Lower lobe of right lung (tissue), 2 donors: ENCODE data around the gene ABCC1. TPM values are rescaled to one million over a fixed set of nuclear protein-coding genes. Genes with fewer than 3 reads are reported as not detected.

Experiments used
- ATAC-seq, 2 donors: fragments of 200-7000 bp; cut with Tn5 transposase; one replicate each; pipeline ENCODE4 v1.9.1; 2020 to 2022; ENCODE audit warnings: mild to moderate bottlenecking in 2 of 2, moderate library complexity in 2 of 2
- DNase-seq: peaks from one replicate; pipeline ENCODE4 v3.0.0-alpha.2; 2020
- H3K27ac ChIP-seq: fragments of 200-600 bp; one replicate; pipeline ENCODE4 v1.8.0; 2022
- H3K27me3 ChIP-seq: fragments of 200-600 bp; one replicate; pipeline ENCODE4 v1.8.0; 2022; ENCODE audit warnings: low read depth
- H3K36me3 ChIP-seq: fragments of 200-600 bp; one replicate; pipeline ENCODE4 v1.8.0; 2022; ENCODE audit warnings: mild to moderate bottlenecking
- H3K4me1 ChIP-seq: fragments of 200-600 bp; one replicate; pipeline ENCODE4 v1.8.0; 2022
- H3K4me3 ChIP-seq: fragments of 200-600 bp; one replicate; pipeline ENCODE4 v1.8.0; 2022; ENCODE audit warnings: mild to moderate bottlenecking
- H3K9me3 ChIP-seq: fragments of 200-600 bp; one replicate; pipeline ENCODE4 v1.8.0; 2022
- intact Hi-C: fragments of 100-400 bp; cut with DNase I; formaldehyde crosslinking; loops from one replicate; pipeline ENCODE4 v1.11.0; 2022
- total RNA-seq: library from RNA; stranded (reverse); fragmentation: NEBNext Ultra II Directional; extraction: Animal tissue kit (Norgen Biotek cat#: 25700); gene quantifications from one replicate; pipeline ENCODE4 v1.2.1, GENCODE V29; 2021
- TF ChIP-seq, protein P1 (sequence below): fragments of 200-600 bp; IDR thresholded peaks from one replicate; pipeline ENCODE4 v1.8.0; 2022; ENCODE audit warnings: antibody characterized with exemption, mild to moderate bottlenecking
- donor health status: DM: no; HTN: yes; CAD: no; lungs with severe emphysema.

Gene ABCC1
- total RNA-seq, 1 donor from 2014 or later: 47.5 TPM

DNA sequence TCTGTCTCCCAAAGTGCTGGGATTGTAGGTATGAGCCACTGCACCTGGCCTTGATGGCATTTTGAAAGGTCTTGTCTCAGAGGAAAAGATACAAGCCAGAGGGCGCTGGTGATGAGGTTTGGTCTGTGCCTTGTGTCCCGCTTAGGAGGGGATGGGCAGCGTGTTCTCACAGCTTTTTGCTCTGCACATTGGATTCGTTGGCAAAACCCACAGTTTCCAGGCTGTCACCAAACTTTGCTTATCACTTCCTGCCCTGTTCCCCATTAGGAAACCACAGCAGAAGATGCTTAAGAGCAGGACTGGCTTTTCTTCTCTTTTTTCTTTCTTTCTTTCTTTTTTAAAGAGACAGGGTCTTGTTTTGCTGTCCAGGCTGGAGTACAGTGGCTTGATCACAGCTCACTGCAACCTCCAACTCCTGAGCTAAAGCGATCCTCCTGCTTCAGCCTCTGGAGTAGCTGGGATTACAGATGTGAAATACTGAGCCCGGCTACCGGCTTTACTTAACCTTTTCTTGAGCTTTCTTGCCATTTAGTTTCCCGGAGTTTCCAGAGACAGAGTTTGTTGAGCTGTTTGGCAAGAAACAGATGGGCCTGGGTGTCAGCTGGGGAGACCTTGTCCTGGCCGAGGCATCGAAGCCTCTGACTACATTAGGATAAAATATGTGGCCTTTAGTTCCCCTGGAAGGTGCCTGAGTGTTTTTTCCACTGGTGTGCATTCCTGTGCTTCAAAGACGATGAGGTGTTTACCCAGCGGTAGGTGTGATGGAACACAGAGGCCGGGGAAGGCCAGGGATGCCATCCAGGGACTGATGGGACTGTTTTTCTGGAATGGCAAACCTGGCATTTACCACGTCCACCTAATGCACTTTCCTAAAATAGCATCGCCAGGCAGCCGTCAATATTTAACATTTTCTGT lies 112.9 kb downstream of the ABCC1 start:
- ATAC-seq (peak in 1 of 2 donors; percentile 53), DNase-seq (no peak)
- intact Hi-C loops: no loop called here

DNA sequence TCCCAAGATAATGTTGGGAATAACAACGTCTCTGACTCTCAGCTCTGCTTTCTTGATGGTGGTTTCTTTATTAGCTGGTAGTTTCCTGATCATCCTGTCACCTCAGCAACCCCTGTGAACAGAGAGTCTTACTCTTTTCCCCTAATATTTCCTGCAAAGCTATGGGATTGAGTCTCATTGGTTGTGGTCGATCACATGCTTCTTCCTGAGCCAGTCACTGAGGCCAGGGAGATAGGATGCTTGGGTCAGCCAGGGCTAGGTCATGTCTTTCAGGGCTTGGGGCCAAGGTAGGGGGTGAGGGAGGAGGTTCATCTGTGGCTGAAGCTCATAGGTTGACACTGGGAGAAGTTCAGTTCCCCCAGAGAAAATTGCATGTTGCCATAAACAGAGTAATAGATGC lies 114.3 kb downstream of the ABCC1 start:
- Histone ChIP-seq H3K27me3 (no peaks in the 10 kb centered on the region), H3K27ac (no peak overlapping the region), H3K4me3 (no peak overlapping the region), H3K36me3 (peaks cover 45% of the 10 kb centered on the region), H3K9me3 (no peaks in the 10 kb centered on the region), H3K4me1 (peaks cover 16% of the 10 kb centered on the region)
- intact Hi-C loops: no loop called here
- DNase-seq: no peak
- TF ChIP-seq, protein P1, sequence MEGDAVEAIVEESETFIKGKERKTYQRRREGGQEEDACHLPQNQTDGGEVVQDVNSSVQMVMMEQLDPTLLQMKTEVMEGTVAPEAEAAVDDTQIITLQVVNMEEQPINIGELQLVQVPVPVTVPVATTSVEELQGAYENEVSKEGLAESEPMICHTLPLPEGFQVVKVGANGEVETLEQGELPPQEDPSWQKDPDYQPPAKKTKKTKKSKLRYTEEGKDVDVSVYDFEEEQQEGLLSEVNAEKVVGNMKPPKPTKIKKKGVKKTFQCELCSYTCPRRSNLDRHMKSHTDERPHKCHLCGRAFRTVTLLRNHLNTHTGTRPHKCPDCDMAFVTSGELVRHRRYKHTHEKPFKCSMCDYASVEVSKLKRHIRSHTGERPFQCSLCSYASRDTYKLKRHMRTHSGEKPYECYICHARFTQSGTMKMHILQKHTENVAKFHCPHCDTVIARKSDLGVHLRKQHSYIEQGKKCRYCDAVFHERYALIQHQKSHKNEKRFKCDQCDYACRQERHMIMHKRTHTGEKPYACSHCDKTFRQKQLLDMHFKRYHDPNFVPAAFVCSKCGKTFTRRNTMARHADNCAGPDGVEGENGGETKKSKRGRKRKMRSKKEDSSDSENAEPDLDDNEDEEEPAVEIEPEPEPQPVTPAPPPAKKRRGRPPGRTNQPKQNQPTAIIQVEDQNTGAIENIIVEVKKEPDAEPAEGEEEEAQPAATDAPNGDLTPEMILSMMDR: no peak
- ATAC-seq: no peak

More for the DNA sequence above, 112.9 kb downstream of the ABCC1 start:
- H3K4me3 ChIP-seq: no peak overlapping the region
- no peaks in the 10 kb centered on the region for H3K27me3 ChIP-seq
- H3K27ac ChIP-seq: peak overlapping the region; percentile 1
- no peaks in the 10 kb centered on the region for H3K9me3 ChIP-seq
- peaks cover 51% of the 10 kb centered on the region for H3K36me3 ChIP-seq
- TF ChIP-seq, protein P1: no peak
- H3K4me1 ChIP-seq: peaks cover 16% of the 10 kb centered on the region

DNA sequence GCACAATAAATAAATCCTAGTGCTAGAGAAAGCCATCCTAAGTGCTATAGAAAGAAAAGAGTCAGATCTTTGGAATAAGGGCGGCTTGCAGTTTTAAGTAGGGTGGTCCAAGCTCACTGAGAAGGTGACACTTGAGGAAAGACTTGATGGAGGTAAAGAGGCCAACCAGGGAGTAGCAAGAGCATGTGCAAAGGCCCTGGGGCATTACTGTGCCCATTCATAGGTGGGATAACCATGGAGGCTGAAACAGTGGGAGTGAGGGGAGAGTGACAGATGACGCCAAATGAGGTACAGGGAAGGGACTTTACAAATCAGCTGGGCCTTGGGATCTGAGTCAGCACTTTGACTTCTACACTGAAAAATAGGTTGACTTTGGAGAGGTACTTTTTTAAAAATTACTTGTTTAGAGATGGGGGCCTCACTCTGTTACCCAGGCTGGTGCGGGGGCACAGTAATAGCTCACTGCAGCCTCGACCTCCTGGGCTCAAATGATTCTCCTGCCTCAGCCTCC lies 115.5 kb downstream of the ABCC1 start:
- H3K27ac ChIP-seq: no peak overlapping the region
- intact Hi-C loops: no loop called here

DNA sequence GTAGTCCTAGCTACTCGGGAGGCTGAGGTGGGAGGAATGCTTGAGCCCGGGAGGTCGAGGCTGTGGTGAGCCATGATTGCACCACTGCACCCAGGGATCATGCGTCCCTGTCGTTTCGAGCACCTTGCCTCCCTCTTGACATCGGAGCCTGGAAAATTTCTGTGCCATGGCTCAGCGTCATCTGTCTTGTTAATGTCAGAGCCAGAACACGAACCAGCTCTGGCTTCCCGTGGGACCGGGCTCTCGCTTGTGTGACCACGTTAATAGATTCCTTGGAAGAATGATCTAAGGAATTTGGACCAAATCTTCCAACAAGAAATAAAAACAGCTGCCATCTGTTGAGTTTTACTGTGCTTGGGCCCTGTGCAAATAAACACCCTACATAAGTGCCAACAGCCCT lies 117.7 kb downstream of the ABCC1 start:
- H3K36me3 ChIP-seq: peaks cover 44% of the 10 kb centered on the region
- no peaks in the 10 kb centered on the region for H3K27me3 ChIP-seq
- H3K9me3 ChIP-seq: no peaks in the 10 kb centered on the region
- DNase-seq (no peak), ATAC-seq (no peak)
- intact Hi-C loops: no loop called here
- peaks cover 5% of the 10 kb centered on the region for H3K4me1 ChIP-seq
- no peak overlapping the region for H3K4me3 ChIP-seq
- TF ChIP-seq, protein P1: no peak
- H3K27ac ChIP-seq: no peak overlapping the region

More for the DNA sequence above, 115.5 kb downstream of the ABCC1 start:
- H3K9me3 ChIP-seq: no peaks in the 10 kb centered on the region
- H3K4me1 ChIP-seq: peaks cover 16% of the 10 kb centered on the region
- peaks cover 49% of the 10 kb centered on the region for H3K36me3 ChIP-seq
- DNase-seq: no peak
- H3K4me3 ChIP-seq: no peak overlapping the region
- TF ChIP-seq, protein P1: no peak
- H3K27me3 ChIP-seq: no peaks in the 10 kb centered on the region
- no peak for ATAC-seq

DNA sequence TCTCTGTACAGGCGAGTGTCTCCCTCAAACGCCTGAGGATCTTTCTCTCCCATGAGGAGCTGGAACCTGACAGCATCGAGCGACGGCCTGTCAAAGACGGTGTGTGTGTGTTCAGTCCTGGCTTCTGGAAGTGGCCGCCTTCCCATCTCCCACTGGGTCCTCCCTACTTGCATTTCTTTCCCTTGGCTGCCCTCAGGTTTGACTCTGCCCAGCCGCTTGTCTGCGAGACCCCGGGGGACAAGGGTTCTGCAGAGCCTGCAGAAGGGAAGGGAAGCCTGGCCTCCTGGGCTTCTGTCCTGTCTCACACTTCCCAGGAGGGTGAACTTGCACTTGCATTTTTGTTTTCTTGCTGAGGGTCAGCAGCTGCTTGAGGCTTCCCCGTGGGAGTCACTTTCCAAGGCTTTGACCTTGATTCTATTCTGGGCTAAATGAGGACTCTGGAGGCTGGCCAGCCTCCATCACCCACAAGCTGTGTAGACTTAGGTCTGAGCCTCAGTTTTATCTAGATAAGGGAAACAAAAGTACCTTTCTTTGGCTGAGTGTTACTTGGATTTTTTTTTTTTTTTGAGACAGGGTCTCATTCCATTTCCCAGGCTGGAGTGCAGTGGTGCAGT lies 122.3 kb downstream of the ABCC1 start:
- intact Hi-C loops: no loop called here
- Histone ChIP-seq H3K36me3 (peaks cover 59% of the 10 kb centered on the region), H3K9me3 (no peaks in the 10 kb centered on the region), H3K4me3 (no peak overlapping the region), H3K27me3 (no peaks in the 10 kb centered on the region), H3K4me1 (peaks cover 27% of the 10 kb centered on the region), H3K27ac (no peak overlapping the region)
- TF ChIP-seq, protein P1: no peak
- ATAC-seq (no peak), DNase-seq (no peak)
